Mesothelial cell of epicardium (in vitro differentiated cells): ENCODE data around the gene LST1. TPM values are rescaled to one million over a fixed set of nuclear protein-coding genes. Genes with fewer than 3 reads are reported as not detected.

ENCODE experiments used
- DNase-seq, 2 experiments: peaks; one replicate each; pipeline ENCODE4 v3.0.0; 2021; ENCODE audit warnings: low spot score in 2 of 2; ENCODE audit not compliant: unreplicated experiment in 2 of 2
- H3K27ac Mint-ChIP-seq: 2 replicates; pipeline ENCODE4 v1.8.0; 2021; ENCODE audit warnings: mixed read lengths
- H3K27me3 Mint-ChIP-seq: 2 replicates; pipeline ENCODE4 v1.8.0; 2021; ENCODE audit warnings: low read depth, mixed read lengths
- H3K36me3 Mint-ChIP-seq: 2 replicates; pipeline ENCODE4 v1.8.0; 2021; ENCODE audit warnings: mixed read lengths
- H3K4me1 Mint-ChIP-seq: 2 replicates; pipeline ENCODE4 v1.8.0; 2021; ENCODE audit warnings: mixed read lengths
- H3K4me3 Mint-ChIP-seq: 2 replicates; pipeline ENCODE4 v1.8.0; 2021; ENCODE audit warnings: mild to moderate bottlenecking, moderate library complexity, mixed read lengths
- H3K9me3 Mint-ChIP-seq: 2 replicates; pipeline ENCODE4 v1.8.0; 2021; ENCODE audit warnings: mixed read lengths
- CTCF ChIP-seq: fragments of 200-600 bp; sonication (generic); IDR thresholded peaks from one replicate; pipeline ENCODE4 v1.5.0; 2021; ENCODE audit warnings: antibody characterized with exemption; ENCODE audit not compliant: unreplicated experiment
- total RNA-seq: library from RNA; stranded (reverse); gene quantifications from 3 replicates; pipeline ENCODE4 v1.2.1, GENCODE V29; 2021

LST1 gene
- total RNA-seq, 1 donor from 2014 or later = 0.60 TPM

- peak overlapping the region; percentile 81 for H3K4me3 Mint-ChIP-seq
- peak; percentile 87 to 93 for DNase-seq
- peaks cover 33% of the 10 kb centered on the region for H3K4me1 Mint-ChIP-seq
- no peaks in the 10 kb centered on the region for H3K27me3 Mint-ChIP-seq
- H3K36me3 Mint-ChIP-seq = peaks cover 12% of the 10 kb centered on the region
- H3K9me3 Mint-ChIP-seq = no peaks in the 10 kb centered on the region
- TF ChIP-seq CTCF = no peak
- peak overlapping the region; percentile 99 for H3K27ac Mint-ChIP-seq
Observed at GRCh38 chr6:31619805-31620585, 33.9 kb downstream of the LST1 start.

- peak within 1 kb of the TSS; percentile 81 for H3K4me3 Mint-ChIP-seq
- H3K4me1 Mint-ChIP-seq = peaks cover 29% of the 10 kb centered on the region
- no peaks in the 10 kb centered on the region for H3K9me3 Mint-ChIP-seq
- peak within 1 kb of the TSS; percentile 99 for H3K27ac Mint-ChIP-seq
- H3K27me3 Mint-ChIP-seq = no peaks in the 10 kb centered on the region
- H3K36me3 Mint-ChIP-seq = peaks cover 16% of the 10 kb centered on the region
- peak; percentile 92 to 95 for DNase-seq
- TF ChIP-seq CTCF = no peak
Observed at GRCh38 chr6:31620586-31621319, 34.7 kb downstream of the LST1 start, which contains the start of gene PRRC2A. PRRC2A (plus strand) TSS chr6:31620715; CDS start chr6:31622790, 2,075 bp downstream.

- H3K27me3 Mint-ChIP-seq = no peaks in the 10 kb centered on the region
- no peak for TF ChIP-seq CTCF
- peaks cover 22% of the 10 kb centered on the region for H3K36me3 Mint-ChIP-seq
- no peak for DNase-seq
- H3K27ac Mint-ChIP-seq = peak overlapping the region; percentile 95
- H3K9me3 Mint-ChIP-seq = no peaks in the 10 kb centered on the region
- peaks cover 24% of the 10 kb centered on the region for H3K4me1 Mint-ChIP-seq
- peak overlapping the region; percentile 81 for H3K4me3 Mint-ChIP-seq
Observed at GRCh38 chr6:31621320-31621939, 35.4 kb downstream of the LST1 start.

GRCh38 chr6:31621991-31622390 is 35.9 kb downstream of the LST1 start:
- no peaks in the 10 kb centered on the region for H3K9me3 Mint-ChIP-seq
- peak overlapping the region; percentile 81 for H3K4me3 Mint-ChIP-seq
- peak overlapping the region; percentile 95 for H3K27ac Mint-ChIP-seq
- DNase-seq = no peak
- no peak for TF ChIP-seq CTCF
- H3K27me3 Mint-ChIP-seq = no peaks in the 10 kb centered on the region
- peaks cover 25% of the 10 kb centered on the region for H3K36me3 Mint-ChIP-seq
- peaks cover 24% of the 10 kb centered on the region for H3K4me1 Mint-ChIP-seq

- DNase-seq = no peak
- peak overlapping the region; percentile 81 for H3K4me3 Mint-ChIP-seq
- no peaks in the 10 kb centered on the region for H3K9me3 Mint-ChIP-seq
- TF ChIP-seq CTCF = no peak
- H3K27me3 Mint-ChIP-seq = no peaks in the 10 kb centered on the region
- peaks cover 31% of the 10 kb centered on the region for H3K36me3 Mint-ChIP-seq
- H3K27ac Mint-ChIP-seq = peak overlapping the region; percentile 95
- peaks cover 24% of the 10 kb centered on the region for H3K4me1 Mint-ChIP-seq
Observed at GRCh38 chr6:31622684-31623091, 36.6 kb downstream of the LST1 start.
